Transverse colon (tissue), 4 donors: ENCODE results near the gene CHERP. TPM values are rescaled to one million over a fixed set of nuclear protein-coding genes. Genes with fewer than 3 reads are reported as not detected.
"Not testable (repeated sequence)": the region's sequence is repeated elsewhere in the genome, so short reads cannot be mapped to it uniquely, and the experiment has no call there.

ENCODE experiments used
- DNase-seq: peaks from one replicate; pipeline ENCODE4 v3.0.0-alpha.2; 2019
- H3K27ac ChIP-seq, 4 donors: fragments of 200-600 bp; sonication (generic); 2 replicates each; pipeline ENCODE4 v1.5.1; 2016 to 2018; ENCODE audit warnings: inconsistent platforms in 4 of 4
- H3K27me3 ChIP-seq: fragments of 200-600 bp; sonication (generic); 2 replicates; pipeline ENCODE4 v1.5.1; 2017; ENCODE audit warnings: inconsistent platforms
- H3K36me3 ChIP-seq, 4 donors: fragments of 200-600 bp; sonication (generic); 2 replicates each; pipeline ENCODE4 v1.5.1; 2017 to 2019; ENCODE audit warnings: inconsistent platforms in 4 of 4
- H3K4me1 ChIP-seq, 4 donors: fragments of 200-600 bp; sonication (generic); 2 replicates each; pipeline ENCODE4 v1.5.1; 2017 to 2020; ENCODE audit warnings: inconsistent platforms in 4 of 4
- H3K4me3 ChIP-seq, 4 donors: fragments of 200-600 bp; sonication (generic); 1 replicate in 1 of 4; 2 replicates in 3 of 4; pipeline versions ENCODE4 v1.5.1 to v1.6.1; 2017 to 2019; ENCODE audit warnings: inconsistent platforms in 4 of 4
- H3K9me3 ChIP-seq, 2 donors: fragments of 200-600 bp; sonication (generic); 2 replicates each; pipeline ENCODE4 v1.5.1; 2017 to 2019; ENCODE audit warnings: inconsistent platforms in 2 of 2
- EP300 ChIP-seq: sonication (generic); formaldehyde crosslinking; IDR thresholded peaks from one replicate; pipeline ENCODE4 v1.6.1; 2017; ENCODE audit warnings: antibody characterized with exemption, low read depth
- POLR2A ChIP-seq: fragments of 450-650 bp; IDR thresholded peaks from one replicate; pipeline ENCODE4 v1.6.1; 2016; ENCODE audit warnings: antibody characterized with exemption, mild to moderate bottlenecking, moderate library complexity
- POLR2AphosphoS5 ChIP-seq, 3 donors: sonication (generic); formaldehyde crosslinking; IDR thresholded peaks; one replicate each; pipeline ENCODE4 v1.6.1; 2016; ENCODE audit warnings: antibody characterized with exemption in 3 of 3
- WGBS, 2 donors: methylation state at CpG; one replicate each; pipeline ENCODE4 v1.1.5; 2018; ENCODE audit warnings: low coverage in 1 of 2; 5-methylcytosine and 5-hydroxymethylcytosine counted together
- in situ Hi-C, 4 donors: fragments of 200-750 bp; cut with MboI; loops; one replicate each; pipeline versions ENCODE4 v1.15.0 to v1.15.1; 2017; ENCODE audit warnings: low sequenced_read_pairs in 3 of 4, low pct_ligation_motif_present in 1 of 4, low pct_unique_long_range_greater_than_20kb in 1 of 4
- intact Hi-C: fragments of 100-400 bp; cut with DNase I; formaldehyde crosslinking; loops from one replicate; pipeline ENCODE4 v1.15.1; 2023; ENCODE audit warnings: low total_unique reads
- total RNA-seq, 4 donors: library from RNA; depleted of rRNA; stranded (reverse); fragments of >200 nt; gene quantifications; one replicate each; pipeline ENCODE4 v1.1.0, GENCODE V29; 2016
- TF ChIP-seq, protein P1 (sequence below), 5 experiments: fragments of 200-600 bp in 3 of 5; fragments of 450-650 bp in 2 of 5; sonication (generic) in 3 of 5; IDR thresholded peaks; 1 replicate in 2 of 5; 2 replicates in 3 of 5; pipeline ENCODE4 v1.5.1; 2016 to 2017; ENCODE audit warnings: antibody characterized with exemption in 5 of 5, inconsistent platforms in 3 of 5, mild to moderate bottlenecking in 2 of 5, moderate library complexity in 1 of 5

The CHERP gene
- total RNA-seq, 4 donors from 2014 or later: 14.4 to 54.7 (median 28.9) TPM

DNA sequence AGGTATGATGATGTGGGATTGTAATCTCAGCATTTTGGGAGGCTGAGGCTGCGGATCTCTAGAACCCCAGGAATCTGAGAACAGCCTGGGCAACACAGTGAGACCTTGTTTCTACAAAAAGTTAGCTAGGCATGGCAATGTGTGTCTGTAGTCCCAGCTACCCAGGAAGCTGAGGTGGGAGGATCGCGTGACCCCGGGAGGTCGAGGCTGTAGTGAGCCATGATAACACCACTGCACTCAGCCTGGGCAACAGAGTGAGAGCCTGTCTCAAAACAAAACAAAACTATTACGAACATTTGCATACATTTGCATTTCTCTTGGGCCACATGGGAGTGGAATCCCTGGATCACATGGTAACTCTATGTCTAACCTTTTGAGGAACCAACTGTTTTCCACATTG, 44.4 kb downstream of the CHERP start:
- Histone ChIP-seq H3K4me3 (no peak overlapping the region), H3K4me1 (peaks cover 4 to 13% (median 8%) of the 10 kb centered on the region in 4 donors), H3K27me3 (no peaks in the 10 kb centered on the region), H3K9me3 (no peaks in the 10 kb centered on the region), H3K36me3 (no peaks in the 10 kb centered on the region), H3K27ac (no peak overlapping the region)
- DNase-seq: no peak
- 90 to 94% methylated on average over 6 of the region's 6 CpGs for WGBS, 2 donors
- TF ChIP-seq EP300 (no peak), POLR2AphosphoS5 (IDR thresholded peaks at IDR 0.05) (no peak), POLR2A (no peak)
- TF ChIP-seq, protein P1, sequence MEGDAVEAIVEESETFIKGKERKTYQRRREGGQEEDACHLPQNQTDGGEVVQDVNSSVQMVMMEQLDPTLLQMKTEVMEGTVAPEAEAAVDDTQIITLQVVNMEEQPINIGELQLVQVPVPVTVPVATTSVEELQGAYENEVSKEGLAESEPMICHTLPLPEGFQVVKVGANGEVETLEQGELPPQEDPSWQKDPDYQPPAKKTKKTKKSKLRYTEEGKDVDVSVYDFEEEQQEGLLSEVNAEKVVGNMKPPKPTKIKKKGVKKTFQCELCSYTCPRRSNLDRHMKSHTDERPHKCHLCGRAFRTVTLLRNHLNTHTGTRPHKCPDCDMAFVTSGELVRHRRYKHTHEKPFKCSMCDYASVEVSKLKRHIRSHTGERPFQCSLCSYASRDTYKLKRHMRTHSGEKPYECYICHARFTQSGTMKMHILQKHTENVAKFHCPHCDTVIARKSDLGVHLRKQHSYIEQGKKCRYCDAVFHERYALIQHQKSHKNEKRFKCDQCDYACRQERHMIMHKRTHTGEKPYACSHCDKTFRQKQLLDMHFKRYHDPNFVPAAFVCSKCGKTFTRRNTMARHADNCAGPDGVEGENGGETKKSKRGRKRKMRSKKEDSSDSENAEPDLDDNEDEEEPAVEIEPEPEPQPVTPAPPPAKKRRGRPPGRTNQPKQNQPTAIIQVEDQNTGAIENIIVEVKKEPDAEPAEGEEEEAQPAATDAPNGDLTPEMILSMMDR (IDR thresholded peaks at IDR 0.05): no peak
- intact Hi-C loops (no loop called here), in situ Hi-C loops (no loop called here)

- peak overlapping the region; percentile 72 to 84 (median 82) for H3K27ac ChIP-seq
- intact Hi-C loops: no loop called here
- no peaks in the 10 kb centered on the region for H3K27me3 ChIP-seq
- H3K9me3 ChIP-seq: no peaks in the 10 kb centered on the region
- H3K4me1 ChIP-seq: peaks cover 4 to 13% (median 8%) of the 10 kb centered on the region in 4 donors
- peak overlapping the region in 2 of 4 donors; percentile 63 to 81 for H3K4me3 ChIP-seq
- H3K36me3 ChIP-seq: no peaks in the 10 kb centered on the region
- DNase-seq: no peak
- TF ChIP-seq POLR2A (no peak), EP300 (no peak), POLR2AphosphoS5 (IDR thresholded peaks at IDR 0.05) (no peak)
- TF ChIP-seq, protein P1 (IDR thresholded peaks at IDR 0.05): no peak
- in situ Hi-C loops: no loop called here
- 58 to 75% methylated on average over 8 to 12 of the region's 12 CpGs for WGBS, 2 donors
Observed at GRCh38 chr19:16497042-16497441, 45.2 kb downstream of the CHERP start.

GRCh38 chr19:16496613-16496983, 45.6 kb downstream of the CHERP start:
- Histone ChIP-seq H3K9me3 (no peaks in the 10 kb centered on the region), H3K4me1 (peaks cover 4 to 13% (median 8%) of the 10 kb centered on the region in 4 donors), H3K4me3 (peak overlapping the region; percentile 60 to 81 (median 62)), H3K27ac (peak overlapping the region; percentile 72 to 84 (median 82)), H3K27me3 (no peaks in the 10 kb centered on the region), H3K36me3 (no peaks in the 10 kb centered on the region)
- intact Hi-C loops (no loop called here), in situ Hi-C loops (no loop called here)
- WGBS, 2 donors: 15% methylated on average over 16 of the region's 16 CpGs; no CpG with 5 or more reads in 1 of the 2 donors
- TF ChIP-seq, protein P1 (IDR thresholded peaks at IDR 0.05): no peak
- no peak for TF ChIP-seq POLR2AphosphoS5 (IDR thresholded peaks at IDR 0.05)
- TF ChIP-seq EP300: no peak
- no peak for TF ChIP-seq POLR2A
- DNase-seq: peak; percentile 20

- Histone ChIP-seq H3K9me3 (no peaks in the 10 kb centered on the region), H3K4me3 (peak within 1 kb of the TSS; percentile 60 to 81 (median 62)), H3K27me3 (no peaks in the 10 kb centered on the region), H3K27ac (peak within 1 kb of the TSS; percentile 78 to 84 (median 82)), H3K4me1 (peaks cover 4 to 13% (median 8%) of the 10 kb centered on the region in 4 donors), H3K36me3 (no peaks in the 10 kb centered on the region)
- intact Hi-C loops (no loop called here), in situ Hi-C loops (no loop called here)
- TF ChIP-seq EP300: no peak
- peak in 2 of 3 donors; percentile 66 to 69 for TF ChIP-seq POLR2AphosphoS5 (IDR thresholded peaks at IDR 0.05)
- peak; percentile 38 for TF ChIP-seq POLR2A
- TF ChIP-seq, protein P1 (IDR thresholded peaks at IDR 0.05): peak in 2 of 5 experiments; percentile 53 to 61
- peak; percentile 99 for DNase-seq
- 0% methylated on average over 48 of the region's 52 CpGs; no CpG with 5 or more reads in 1 of the 2 donors for WGBS, 2 donors
Observed at GRCh38 chr19:16495982-16496612, 46.1 kb downstream of the CHERP start, which contains the start of the genes C19orf44 and CALR3. Gene C19orf44 (plus strand): TSS chr19:16496394. CDS start chr19:16500793, 4,399 bp downstream. Gene CALR3 (minus strand): TSS chr19:16496167. CDS start chr19:16496129, 38 bp downstream.

DNA sequence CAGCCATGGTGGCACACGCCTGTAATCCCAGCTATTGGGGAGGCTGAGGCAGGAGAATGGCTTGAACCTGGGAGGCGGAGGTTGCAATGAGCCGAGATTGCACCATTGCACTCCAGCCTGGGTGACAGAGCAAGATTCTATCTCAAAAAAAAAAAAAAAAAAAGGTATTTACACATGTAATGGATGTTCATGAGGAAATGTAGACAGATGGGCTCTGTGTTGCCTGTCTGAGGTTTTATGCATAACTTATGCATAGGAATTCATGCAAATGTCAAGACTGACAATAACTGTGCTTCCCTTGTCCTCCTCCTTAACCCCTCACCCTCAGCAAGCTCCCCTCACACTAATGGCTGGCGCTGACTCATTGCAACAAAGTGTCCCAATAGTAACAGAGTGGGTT, 55.8 kb downstream of the CHERP start:
- in situ Hi-C loops, DNase-seq: not testable (repeated sequence)
- 80 to 89% methylated on average over 3 to 4 of the region's 4 CpGs for WGBS, 2 donors

More for the DNA sequence above, 55.8 kb downstream of the CHERP start:
- H3K4me1 ChIP-seq, H3K27ac ChIP-seq, H3K4me3 ChIP-seq, H3K9me3 ChIP-seq, intact Hi-C loops, H3K27me3 ChIP-seq, H3K36me3 ChIP-seq: not testable (repeated sequence)
